Measurements from ENCODE around the gene SEPTIN12.
"Not testable (repeated sequence)": the region's sequence is repeated elsewhere in the genome, so short reads cannot be mapped to it uniquely, and the experiment has no call there.

SEPTIN12 gene

DNA sequence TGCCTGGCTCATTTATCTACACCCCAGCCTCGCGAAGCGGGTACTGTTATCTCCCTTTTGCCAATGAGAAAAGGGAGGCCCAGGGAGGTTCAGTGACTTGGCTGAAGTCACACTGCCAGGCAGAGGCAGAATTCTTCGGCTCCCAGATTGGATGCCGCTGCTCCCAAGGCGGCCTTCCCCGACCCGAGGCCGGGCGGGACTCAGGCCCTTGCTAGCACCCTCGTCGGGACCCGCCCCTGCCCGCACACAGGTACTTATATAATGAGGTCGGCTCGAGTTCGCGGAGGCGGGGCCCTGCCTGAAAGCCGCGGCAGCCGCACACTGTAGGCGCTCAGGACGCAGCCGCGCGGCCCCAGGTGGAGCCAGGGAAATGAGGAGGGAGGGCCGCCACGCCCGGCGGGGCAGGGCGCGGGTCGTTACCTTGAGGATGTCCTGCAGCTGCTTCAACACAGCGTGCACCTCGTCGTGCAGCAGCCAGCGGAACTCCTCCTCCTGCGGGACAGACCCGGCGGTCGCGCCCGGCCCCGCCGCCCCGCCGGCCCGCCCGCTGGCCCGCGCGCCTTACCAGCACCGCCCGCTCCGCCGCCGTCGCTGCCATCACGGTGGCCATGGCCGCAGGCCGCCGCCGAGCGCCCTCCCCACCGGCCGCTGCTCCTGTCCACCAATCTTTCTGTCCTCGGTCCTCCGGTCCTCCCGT is 14.0 kb upstream of the SEPTIN12 start, which contains the start of gene ROGDI:
TSS of gene ROGDI (minus strand) at position 672 of the 697 bp plus-strand sequence. CDS start at position 610, 62 bp downstream.
- FAIRE-seq = no peak

DNA sequence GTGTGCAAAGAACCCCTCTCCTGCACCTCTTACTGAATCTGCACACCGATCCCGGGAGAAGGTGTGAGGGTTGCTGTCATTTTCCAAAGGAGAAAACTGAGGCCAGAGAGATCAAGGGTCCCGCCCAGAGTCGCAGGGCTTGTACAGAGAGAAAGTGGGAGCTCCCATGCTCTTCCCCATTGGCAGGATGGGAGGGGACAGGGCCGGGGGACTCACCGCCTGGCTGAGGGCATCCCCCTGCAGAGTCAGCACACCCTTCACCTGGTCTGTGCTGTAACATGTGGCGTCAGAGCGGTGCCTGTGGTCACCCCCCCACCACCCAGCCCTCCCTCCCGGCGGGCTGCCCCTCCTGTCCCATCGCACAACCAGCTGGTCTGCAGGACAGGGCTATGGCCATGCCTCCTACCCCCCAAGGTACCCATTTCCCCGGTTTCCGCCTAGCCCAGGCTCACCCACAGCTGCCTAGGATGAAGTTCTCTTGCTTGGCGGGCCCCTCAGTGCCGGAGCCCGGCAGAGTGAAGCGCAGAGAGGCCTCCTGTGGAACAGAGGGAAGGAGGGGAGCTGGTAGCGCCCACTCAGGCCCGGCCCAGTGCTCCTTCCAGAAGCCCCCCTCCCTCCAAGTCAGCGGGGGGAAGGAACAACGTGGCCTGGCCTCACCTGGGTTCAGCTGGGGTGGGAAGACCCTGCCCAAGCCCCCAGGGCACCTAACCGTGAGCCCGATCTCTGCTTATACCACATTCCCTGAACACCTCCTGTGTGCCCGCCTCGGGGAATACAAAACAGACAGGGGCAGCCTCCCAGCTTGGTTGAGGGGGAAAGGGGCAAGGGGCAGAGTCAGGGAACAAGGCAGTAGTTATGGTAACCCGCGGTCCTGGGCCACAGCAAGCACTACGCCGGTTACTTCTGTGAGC is 13.2 kb upstream of the SEPTIN12 start:
- no peak for FAIRE-seq

DNA sequence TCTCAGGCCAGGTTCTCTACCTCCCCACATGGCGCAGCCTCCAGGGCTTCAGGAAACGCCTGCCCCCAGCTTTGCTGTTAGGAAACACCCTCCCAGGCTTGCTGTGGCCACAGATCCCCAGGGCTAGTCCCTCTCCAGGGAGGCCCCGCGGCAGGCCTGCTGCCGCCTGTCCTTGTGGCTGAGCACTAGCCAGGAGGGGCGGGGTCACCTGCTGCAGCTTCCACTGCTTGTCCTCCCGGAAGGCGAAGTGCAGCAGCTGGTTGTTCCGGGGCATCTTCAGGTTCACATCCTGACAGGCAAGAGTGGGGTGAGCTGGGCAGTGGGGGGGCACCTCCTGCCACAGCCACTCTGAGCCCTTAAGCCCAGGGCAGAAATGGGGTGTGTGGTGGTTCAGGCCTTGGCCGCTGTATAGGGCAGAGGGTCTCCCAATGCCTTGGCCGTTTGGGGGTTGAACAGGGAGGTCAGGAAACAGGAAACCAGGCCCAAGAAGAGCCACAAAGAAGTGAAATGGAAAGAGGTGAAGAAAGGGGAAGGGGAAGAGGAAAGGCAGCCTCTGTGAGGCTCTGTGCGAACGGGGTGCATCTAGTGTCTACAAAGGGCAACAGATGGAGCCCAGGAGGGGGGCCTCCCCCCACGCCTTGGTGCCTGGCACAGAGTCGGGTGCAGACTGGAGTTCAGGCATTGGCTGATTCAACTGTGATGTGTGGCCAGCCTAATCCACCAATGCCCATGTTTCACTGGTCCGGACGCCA is 12.3 kb upstream of the SEPTIN12 start:
- no peak for FAIRE-seq

DNA sequence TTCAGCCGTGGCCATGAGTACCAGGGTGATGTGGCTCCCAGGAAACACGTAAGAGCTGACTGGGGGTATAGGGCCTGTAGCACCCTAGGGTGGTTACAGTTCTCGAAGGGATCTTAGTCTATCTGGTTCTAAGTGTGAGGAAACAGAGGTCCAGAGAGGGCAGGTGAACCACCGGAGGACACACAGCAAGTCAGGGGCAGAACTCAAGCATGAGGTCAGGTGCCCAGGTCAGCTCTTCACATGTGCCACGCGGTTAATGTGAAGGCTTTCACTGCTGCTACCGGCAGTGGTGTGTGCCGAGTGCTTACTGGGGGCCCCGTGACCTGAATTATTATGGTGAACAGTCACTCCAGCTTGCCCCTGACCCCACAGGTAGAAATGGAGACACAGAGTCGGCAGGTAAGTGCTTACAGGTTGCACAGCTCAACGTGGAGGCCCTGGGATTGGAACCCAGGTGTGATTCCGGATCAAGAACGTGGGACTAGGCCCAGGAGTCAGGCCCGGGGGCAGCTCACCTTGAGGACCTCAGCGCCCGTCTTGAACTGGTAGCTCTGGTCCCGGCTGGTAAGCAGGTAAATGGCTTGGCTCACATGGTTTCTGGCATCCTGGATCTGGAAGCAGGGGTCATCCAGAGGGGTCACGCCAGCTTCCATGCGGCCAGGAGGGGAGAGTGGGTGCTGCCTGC is 11.2 kb upstream of the SEPTIN12 start:
- no peak for FAIRE-seq

DNA sequence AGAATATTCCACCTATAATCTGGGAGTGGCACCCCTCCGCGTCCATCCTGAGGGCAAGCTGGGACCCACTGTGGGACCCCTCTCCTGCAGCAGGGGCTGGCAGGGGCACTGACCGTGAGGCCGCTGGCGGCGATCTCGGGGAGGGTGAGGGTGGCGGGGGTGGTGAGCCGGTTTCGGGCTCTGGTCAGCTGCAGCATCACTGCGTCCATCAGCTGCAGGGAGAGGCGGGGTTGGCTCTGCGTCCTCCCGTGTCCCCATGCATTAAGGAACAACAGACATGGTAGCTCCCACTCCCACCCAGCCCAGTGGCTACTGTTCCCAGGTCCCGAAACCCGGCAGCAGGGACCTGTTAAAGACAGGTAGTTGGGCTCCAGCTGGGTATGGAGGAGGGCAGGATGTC is 10.3 kb upstream of the SEPTIN12 start:
- no peak for FAIRE-seq

DNA sequence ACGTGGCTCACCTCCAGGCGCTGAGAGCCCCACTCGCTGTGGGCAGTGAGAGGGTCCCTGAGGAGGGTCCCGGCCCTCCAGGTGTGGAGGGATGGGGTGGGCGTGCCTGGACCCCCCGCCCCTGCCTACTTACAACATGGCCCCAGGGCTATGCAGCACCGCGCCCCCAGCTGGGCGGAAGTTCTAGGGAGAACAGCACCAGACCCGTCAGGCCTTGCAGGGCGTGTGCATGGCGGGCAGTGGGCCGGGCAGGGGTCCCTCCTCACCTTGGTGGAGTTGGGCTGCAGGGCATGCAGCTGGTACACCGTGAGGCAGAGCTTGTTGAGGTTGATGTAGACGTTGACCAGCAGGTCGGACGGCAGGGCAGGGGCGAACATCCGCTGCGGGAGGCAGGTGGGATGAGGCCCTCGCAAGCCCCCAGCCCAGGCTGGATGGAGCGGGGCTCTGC is 9.7 kb upstream of the SEPTIN12 start:
- FAIRE-seq = no peak

DNA sequence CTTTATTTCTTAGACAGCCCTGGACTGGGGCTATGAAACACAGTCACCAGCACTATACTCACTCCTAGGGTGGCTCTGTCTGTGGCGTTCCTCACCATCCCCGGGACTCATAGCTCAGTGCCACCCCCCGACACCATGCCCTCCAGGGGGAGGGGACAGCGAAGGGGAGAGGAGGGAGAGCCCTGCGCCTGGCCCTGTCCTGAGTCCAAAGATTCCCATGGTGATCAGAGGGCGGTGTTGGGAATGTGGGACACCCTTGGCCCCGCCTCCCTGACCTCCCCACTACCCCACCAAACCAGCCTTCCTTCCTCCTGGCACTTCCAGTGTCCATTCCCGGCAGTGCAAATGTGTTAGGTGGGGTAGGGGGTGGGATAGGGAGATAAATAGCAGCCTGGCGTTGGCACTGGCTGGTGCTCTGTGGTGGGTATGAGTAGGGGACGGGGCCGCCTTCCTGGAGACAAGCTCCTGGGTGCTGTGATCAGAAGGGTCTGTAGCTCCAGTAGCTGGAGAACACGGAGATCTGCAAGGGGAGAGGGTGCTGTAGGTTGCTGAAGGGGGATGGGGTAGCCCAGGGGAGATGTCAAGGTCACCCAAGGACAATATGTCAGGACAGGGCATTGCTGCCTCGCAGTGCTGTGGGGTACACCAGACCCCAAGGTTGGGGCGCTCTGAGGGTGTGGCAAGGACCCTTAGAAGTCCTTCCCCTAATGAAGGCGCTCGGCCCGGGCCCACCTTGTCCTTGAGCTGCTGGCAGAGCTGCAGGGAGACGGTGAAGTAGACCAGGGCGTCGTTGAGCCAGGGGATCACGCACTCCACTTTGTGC is 9.0 kb upstream of the SEPTIN12 start:
- no peak for FAIRE-seq

DNA sequence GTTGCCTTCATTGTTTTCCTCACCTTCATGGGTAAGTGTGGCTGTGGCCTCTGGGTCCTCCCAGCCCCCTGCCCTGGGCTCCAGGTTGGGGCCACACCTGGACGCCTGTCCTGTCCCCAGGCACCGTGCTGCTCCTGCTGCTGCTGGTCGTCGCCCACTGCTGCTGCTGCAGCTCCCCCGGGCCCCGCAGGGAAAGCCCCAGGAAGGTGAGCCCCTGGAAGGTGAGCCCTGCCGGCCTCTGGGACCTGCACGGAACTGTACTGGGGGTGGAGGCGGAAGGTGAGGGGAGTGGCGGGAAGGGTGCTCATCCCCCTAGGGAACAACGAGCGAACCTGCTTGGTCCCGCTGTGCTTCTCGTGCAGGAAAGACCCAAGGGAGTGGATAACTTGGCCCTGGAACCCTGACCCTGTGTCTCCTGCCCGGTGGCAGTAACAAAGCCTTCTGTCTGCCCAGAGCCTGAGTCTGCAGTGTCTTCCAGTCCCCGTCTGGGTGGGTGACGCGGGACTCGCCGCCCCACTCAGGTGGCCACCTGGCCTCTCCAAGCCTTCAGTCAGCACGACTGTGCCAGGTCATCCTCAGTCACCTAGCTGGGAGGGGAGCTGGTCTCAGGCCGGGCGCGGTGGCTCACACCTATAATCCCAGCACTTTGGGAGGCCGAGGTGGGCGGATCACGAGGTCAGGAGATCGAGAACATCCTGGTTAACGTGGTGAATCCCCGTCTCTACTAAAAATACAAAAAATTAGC is 7.9 kb upstream of the SEPTIN12 start:
- FAIRE-seq = no peak

DNA sequence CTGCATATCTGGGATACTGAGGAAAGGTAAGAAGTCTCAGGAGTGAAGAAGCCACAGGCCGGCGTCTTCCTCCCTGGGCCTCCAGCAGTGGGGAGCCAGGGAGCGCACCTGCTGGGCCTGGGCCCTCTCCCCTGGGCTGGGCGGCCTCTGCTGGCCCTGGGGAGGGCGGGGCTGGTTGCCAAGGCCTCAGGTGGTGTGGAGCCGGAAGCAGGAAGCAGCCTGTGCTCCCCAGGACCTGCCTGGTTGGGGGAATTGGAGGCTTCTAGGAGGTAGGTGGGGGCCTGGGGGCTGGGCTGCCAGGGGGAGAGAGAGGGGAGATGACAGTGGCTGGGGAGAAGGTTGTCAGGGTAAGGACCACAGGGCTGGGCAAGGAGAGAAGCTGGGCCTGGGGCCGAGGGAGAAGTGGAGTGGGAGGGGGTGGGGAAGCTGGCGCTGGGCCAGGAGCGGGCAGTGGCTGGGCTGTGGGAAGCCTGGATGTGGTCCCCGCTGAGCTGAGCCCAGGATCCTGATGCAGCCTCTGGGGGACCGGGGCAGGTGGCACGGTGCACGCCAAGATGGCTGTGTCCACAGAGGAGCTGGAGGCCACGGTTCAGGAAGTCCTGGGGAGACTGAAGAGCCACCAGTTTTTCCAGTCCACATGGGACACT is 7.2 kb upstream of the SEPTIN12 start, which contains the start of gene SMIM22:
TSS of gene SMIM22 (plus strand) at position 189 of the 647 bp plus-strand sequence. CDS start at position 555, 366 bp downstream.
- no peak for FAIRE-seq

DNA sequence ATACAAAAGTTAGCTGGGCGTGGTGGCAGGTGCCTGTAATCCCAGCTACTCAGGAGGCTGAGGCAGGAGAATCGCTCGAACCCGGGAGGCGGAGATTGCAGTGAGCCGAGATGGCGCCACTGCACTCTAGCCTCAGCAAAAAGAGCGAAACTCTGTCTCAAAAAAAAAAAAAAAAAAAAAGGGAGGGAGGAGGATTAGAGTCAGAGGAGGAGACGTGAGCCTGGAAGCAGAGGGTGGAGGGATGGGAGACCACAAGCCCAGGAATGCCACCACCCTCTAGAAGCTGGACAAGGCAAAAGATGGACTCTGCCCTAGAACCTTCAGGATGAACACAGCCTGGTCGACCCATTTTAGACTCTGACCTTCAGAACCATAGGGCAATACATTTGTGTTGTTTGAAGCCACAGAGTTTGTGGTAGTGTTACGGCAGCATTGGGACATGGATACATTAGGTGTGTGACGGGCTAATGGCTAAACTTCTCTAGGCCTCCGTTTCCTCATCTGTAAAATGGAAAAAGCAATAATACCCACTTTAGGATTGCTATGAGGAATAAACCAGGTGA is 4.9 kb upstream of the SEPTIN12 start:
- no peak for FAIRE-seq

DNA sequence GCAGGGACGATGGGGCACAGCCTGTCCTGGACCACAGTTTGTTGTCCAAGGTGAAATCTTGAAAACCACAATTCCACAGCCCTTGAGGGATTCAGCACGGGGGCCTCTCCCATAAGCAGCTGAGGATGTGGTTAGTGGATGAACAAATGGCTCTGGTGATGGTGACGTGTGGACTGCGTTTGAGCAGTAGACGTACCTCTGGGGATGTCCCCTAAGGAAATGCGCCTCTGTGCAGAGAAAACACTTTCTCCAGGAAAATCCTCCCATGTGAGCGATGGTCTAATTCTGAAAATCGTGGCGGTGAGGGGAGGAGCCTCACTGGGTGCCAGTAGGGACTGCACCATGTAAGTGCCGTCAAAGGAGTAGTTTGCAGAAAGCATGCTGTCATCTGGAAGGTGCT is 2.7 kb upstream of the SEPTIN12 start:
- FAIRE-seq = no peak

DNA sequence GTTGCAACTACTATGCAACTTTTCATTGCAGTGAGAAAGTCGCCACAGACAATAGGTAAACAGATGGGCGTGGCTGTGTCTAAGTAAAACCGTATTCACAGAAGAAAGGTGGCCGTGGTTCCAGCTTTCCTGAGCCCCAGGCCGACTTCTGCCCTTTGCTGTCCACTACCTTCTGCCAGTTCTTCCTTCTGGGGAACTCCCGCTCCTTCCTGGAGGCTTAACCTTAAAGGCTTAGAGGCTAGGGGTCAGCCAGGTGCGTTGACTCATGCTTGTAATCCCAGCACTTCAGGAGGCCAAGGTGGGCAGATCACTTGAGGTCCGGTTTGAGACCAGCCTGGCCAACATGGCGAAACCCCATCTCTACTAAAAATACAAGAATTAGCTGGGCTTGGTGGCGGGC is 2.1 kb upstream of the SEPTIN12 start:
- no peak for FAIRE-seq

DNA sequence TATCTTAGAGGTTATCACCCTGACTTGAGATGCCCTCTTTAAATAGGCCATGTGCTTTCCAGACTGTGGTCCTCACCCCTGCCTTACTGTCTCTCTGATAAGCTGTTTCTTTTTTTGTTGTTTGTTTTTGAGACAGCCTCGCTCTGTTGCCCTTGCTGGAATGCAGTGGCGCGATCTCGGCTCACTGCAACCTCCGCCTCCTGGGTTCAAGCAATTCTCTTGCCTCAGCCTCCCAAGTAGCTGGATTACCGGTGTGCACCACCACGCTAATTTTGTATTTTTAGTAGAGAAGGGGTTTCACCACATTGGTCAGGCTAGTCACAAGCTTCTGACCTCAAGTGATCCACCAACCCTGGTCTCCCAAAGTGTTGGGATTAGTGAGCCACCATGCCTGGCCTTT is 765 bp upstream of the SEPTIN12 start:
- no peak for FAIRE-seq

DNA sequence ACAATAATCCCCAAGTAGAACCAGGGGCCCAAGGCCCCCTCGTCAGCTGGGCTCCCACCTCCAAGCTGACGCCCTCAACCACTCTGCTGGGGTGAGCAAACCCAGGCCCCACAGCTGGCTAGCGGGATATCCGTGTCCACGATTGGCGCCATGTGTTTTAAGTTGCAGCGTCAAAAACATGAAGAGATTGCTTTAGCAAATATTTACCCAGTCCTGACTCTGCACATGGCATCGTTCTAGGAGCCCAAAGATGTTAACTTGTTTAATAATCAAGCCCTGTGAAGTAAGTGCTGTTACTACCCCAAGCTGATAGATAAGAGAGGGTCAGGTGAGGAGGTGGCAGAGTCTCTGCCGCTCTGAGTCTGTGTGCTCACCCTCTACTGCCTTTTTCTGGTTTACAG is 344 bp upstream of the SEPTIN12 start:
- no peak for FAIRE-seq

DNA sequence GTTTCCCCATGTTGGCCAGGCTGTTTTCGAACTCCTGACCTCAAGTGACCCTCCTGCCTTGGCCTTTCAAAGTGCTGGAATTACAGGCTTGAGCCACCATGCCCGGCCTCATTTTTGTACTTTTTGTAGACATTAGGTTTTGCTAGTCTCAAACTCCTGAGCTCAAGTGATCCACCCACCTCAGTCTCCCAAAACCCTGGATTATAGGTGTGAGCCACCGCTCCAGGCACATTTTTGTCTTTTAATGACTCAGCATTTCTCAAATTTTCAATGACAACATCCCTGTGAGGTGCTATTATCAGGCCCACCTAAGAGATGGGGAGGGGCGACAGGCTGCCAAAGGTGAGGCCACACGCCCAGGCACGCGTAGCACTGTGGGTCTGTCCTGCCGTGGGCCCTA is 1.1 kb downstream of the SEPTIN12 start:
- FAIRE-seq = no peak

DNA sequence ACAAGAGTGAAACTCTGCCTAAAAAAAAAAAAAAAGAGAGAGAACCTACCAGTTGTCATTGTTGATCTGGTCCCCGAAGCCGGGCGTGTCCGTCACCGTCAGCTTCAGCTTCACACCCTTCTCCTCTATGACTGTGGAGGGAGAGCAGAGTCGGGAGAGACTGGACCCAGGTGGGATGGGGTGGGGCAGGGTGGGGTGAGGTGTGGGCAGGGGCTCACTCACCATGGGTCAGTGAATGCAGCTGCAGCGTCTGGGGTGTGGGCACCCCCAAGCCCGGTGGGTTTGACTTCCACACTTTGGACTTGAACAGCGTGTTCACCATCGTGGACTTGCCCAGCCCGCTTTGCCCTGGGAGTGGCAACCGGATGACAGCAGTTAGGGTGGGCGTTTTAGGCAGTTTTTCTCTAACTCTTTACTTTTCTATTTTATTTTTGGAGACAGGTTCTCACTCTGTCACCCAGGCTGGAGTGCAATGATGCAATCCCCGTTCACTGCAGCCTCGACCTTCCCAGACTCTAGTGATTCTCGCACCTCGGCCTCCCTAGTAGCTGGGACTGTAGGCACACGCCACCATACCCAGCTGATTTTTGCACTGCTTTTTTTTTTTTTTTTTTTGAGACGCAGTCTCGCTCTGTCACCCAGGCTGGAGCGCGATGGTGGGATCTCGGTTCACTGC is 2.2 kb downstream of the SEPTIN12 start:
- FAIRE-seq = no peak

DNA sequence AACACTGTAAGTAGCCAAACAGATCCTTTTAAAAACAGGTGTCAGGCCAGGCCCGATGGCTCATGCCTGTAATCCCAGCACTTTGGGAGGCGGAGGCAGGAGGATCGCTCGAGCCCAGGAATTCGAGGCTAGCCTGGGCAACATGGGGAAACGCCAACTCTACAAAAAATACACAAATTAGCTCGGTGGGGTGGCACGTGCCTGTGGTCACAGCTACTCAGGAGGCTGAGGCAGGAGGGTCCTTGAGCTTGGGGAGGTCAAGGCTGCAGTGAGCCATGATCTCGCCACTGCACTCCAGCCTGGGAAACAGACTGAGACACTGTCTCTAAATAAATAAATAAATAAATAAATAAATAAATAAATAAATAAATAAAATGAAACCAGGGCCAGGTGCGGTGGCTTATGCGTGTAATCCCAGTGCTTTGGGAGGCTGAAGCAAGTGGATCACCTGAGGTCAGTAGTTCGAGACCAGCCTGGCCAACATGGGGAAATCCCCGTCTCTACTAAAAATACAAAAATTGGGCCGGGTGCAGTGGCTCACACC is 3.6 kb downstream of the SEPTIN12 start:
- FAIRE-seq = not testable (repeated sequence)

DNA sequence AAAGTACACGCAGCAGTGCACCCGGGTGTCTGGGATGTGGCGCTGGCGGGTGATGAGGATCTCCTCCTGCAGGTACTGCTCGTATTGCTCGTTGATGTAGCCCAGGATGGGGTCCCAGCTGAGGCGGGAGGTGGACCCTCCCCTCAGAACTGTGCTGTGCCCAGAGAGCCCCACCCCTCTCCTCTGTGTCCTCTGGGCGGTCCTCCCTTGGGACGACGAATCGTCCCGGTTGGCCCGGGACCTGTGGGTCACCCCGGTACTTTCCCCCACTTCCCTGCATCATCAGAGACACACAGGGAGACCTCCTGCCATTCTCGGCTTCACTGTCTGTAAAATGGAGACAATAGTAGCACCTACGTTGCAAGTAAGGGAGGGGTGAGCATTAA is 4.2 kb downstream of the SEPTIN12 start:
- no peak for FAIRE-seq

Data from TTC549 (cell line).